ENCODE measurements around the gene PNMA8A.

DNA sequence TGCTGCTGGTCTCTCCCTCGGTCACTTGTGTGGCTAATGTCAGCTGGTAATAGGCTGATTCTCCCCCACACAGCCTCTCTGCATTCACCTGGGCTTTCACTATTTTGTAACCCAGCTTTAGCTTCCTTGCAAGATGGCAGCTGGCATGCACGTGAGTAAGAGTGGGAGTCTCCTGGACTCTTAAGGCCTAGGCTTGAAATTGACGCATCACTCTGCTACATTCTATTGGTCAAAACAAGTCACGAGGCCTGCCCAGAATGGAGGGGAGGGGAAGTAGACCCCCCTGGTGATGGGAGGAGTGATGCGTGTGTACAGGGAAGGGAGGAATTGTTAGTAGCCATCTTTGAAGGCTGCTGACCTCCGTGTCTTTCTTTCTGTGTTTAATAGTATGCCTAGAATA, 49.3 kb upstream of the PNMA8A start:
- TF ChIP-seq EZH2 (IDR thresholded peaks at IDR 0.05; ENCODE audit: insufficient read depth, poor library complexity, severe bottlenecking) (no peak), EZH2phosphoT487 (IDR thresholded peaks at IDR 0.05; ENCODE audit: insufficient read depth, low read depth) (no peak)
